ENCODE data around the gene ITPR1.

Gene ITPR1

DNA sequence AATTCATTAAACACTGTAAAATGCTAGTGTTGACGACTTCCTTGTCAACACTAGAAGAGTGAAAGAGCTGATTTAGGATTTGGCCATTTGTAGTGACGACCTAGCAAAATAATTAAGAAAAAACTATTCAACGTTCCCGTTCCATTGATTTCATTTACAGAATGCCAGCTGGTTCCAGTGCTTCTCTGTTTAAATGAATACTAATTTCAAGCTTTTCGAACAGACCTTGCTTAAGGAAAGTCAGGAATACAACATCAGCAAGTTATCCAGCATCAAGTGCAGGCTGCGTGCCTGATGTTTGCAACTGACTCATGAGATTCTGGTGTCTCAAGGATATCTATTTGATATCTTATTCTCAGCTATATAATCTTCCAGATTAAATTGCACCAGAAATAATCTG is 387.7 kb downstream of the ITPR1 start:
- no peak for DNase-seq

DNA sequence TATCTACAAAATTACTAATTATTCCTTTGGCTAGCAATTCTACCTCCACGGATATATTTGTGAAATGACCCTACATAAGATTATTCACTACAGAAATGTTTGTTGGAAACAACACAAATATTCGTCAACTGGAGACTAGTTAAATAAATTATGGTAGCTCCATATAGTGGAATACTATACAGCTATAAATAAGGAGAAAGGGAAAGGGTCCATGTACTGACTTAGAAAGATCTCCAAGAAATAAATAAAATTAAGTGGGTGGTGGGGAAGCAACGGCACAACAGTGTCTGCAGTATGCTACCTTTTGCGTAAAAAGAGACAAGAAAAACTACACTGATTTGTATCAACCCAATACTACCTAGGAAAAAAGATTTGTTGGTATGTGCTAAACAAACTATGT is 389.4 kb downstream of the ITPR1 start:
- DNase-seq, result no peak

DNA sequence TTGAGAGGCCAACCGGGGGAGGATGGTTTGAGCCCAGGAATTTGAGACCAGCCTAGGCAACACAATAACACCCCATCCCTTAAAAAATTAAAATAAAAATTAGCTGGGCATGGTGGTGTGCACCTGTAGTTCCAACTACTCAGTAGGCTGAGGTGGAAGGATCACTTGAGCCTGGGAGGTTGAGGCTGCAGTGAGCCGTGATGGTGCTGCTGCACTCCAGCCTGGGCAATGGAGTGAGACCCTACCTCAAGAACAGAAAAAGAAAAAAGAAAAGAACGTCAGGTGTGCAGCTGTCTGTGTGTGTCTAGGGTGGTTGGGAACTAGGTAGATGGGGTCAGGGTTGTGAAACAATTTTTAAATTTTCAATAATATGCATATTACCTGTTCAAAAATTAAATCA is 389.9 kb downstream of the ITPR1 start:
- DNase-seq, result no peak

DNA sequence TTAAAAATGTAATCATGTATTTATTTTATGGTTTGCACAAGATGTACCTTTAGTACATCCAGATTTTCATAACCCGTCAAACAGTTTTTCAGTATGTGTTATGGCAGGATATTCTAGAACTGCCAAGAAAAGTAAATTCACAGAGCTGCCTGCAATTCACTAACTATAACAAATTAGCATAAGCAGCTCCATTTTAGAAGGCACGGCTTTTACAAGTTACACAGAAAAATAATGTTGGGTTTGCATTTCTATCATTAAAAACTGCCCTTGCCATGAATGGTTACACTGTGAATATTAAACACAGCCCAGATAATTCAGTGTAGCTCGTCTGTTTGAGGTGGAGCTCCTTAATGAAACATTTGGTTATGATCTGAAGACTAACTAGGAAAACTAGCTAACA is 391.7 kb downstream of the ITPR1 start:
- DNase-seq, result no peak

DNA sequence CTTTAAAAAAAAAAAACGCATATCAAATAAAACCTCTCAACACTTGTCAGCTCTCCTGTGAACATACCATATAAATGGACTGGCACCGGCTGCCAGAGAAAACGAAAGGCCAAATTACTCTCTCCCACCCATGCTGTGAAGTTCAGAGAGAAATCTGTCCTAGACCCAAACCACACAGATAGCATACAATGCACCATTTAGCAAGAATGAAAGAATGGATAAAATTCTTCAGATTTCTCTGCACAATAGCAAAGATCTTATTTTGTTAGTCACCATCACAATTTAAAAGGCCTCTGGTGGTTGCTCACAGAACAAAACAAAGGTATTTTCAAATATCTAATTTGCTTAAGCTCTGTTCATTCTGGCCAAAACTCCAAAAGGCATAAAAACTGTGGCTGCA is 392.2 kb downstream of the ITPR1 start:
- no peak for DNase-seq

- no peak for DNase-seq
These were observed 393.3 kb downstream of the ITPR1 start for GRCh38 chr3:4886448-4886847.

DNA sequence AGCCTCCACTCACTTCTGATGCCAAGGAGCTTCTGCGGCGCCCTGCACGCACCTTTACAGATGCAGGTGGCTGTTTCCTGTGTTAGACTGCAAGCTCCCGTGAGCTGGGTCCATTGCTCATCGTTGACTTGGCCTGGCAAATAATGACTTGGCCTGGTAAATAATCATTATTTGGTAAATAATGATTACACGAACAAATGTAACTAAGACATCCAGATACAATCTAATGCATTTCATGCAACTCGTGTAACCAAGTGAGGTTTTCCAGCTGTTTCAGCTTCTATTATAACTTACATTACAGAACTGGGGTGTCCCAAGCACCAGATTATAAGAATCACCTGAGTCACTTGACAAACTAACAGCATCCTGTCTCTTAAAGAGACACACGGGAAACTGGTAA is 394.0 kb downstream of the ITPR1 start:
- DNase-seq, result no peak

- DNase-seq, result no peak
These were observed 396.0 kb downstream of the ITPR1 start for GRCh38 chr3:4888913-4889846.

DNA sequence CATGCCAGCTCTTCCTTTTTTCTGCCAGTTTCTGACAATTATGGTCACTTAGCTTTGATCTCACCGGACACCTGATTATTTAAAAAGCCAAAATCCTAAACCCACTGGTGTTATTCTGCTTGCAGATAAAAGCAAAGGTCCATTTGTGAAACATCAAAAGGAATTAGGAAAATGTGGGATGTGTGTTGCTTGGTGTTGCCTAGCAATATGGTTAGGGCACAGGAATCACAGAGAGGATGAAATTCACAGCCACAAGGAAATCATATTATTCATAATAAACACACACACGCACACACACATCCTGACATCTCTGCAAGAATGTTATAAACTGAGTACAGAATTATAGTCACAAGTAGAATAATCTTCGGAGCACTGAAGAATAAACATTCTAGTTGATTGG is 396.7 kb downstream of the ITPR1 start:
- no peak for DNase-seq

DNA sequence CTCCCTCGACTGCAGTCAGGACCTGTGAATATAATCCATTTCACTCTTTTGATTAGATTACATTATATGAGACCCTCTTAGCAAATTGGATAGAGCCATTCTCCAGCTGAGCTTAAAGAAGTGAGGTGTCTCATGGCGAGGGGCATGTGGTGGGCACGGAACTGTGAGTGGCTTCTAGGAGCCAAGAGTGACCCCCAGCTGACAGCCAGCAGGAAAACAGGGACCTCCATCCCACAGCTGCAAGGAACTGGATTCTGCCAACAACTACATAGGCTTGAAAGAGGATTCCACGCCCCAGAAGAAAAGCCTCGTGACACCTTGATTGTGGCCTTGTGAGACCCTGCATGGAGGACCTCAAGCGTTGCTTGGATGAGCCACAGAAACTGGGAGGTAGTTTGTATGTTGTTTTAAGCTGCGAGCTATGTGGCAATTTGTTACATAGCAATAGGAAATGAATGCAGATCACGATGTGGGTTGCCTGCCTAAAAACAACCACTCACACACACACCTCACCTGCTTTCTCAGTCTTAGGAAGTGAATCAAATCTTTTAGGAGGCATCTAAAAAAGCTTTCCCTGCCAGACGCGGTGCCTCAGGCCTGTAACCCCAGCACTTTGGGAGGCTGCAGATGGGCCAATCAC is 401.9 kb downstream of the ITPR1 start:
- no peak for DNase-seq

DNA sequence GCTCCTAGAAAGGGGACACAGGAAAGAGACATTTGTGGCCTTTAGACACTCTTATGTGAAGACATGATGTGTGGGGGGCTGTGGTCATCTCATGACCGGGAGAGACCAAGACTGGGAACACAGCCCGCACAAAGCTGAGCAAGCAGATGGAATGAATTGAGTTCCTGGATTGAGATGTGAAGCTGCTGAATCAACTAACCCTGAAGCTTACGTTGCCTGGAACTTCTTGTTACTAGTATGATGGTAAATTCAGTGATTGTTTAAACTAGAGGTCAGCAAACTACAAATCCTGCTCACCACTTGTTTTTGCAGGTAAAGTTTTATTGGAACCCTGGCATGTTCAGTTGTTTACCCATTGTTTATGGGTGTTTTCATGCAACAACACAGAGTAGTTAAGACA is 402.7 kb downstream of the ITPR1 start:
- no peak for DNase-seq
